Cardiac muscle cell (in vitro differentiated cells and primary cell): ENCODE measurements around the gene TSPEAR. TPM values are rescaled to one million over a fixed set of nuclear protein-coding genes. Genes with fewer than 3 reads are reported as not detected.

Experiments
- DNase-seq, 2 donors: peaks; one replicate each; pipeline versions ENCODE4 v3.0.0 to v3.0.0-alpha.2; 2010 to 2017; ENCODE audit warnings: low read depth in 1 of 2, low spot score in 1 of 2
- H3K27ac ChIP-seq: fragments of 200-600 bp; sonication (generic); 2 replicates; pipeline ENCODE4 v1.5.1; 2016
- H3K27me3 ChIP-seq: fragments of 200-600 bp; sonication (generic); 2 replicates; pipeline ENCODE4 v1.6.0; 2016; ENCODE audit warnings: control low read depth
- H3K36me3 ChIP-seq: fragments of 200-600 bp; sonication (generic); 2 replicates; pipeline ENCODE4 v1.5.1; 2016; ENCODE audit warnings: control low read depth
- H3K4me1 ChIP-seq: fragments of 200-600 bp; sonication (generic); 2 replicates; pipeline ENCODE4 v1.8.1; 2017; ENCODE audit warnings: low read depth, mild to moderate bottlenecking, mixed run types
- H3K4me3 ChIP-seq: fragments of 200-600 bp; sonication (generic); 2 replicates; pipeline ENCODE4 v1.5.1; 2016; ENCODE audit warnings: mild to moderate bottlenecking
- H3K9me3 ChIP-seq: fragments of 200-600 bp; sonication (generic); 2 replicates; pipeline ENCODE4 v1.5.1; 2017; ENCODE audit warnings: low read depth, mild to moderate bottlenecking, control low read depth
- polyA plus RNA-seq: library from polyadenylated mRNA; unstranded; fragments of >200 nt; fragmentation: Nextera tagmentation; extraction: Ambion mirVana; gene quantifications from 2 replicates; pipeline ENCODE4 v1.2.1, GENCODE V29; 2016
- total RNA-seq: library from RNA; depleted of rRNA; stranded (reverse); fragments of >200 nt; gene quantifications from 2 replicates; pipeline ENCODE4 v1.2.3, GENCODE V29; 2016
- TF ChIP-seq, protein P1 (sequence below): IDR thresholded peaks from 2 replicates; pipeline ENCODE4 v1.5.1; 2012; ENCODE audit warnings: low read depth, mild to moderate bottlenecking, low read length

The TSPEAR gene
- total and polyA plus RNA-seq, 2 experiments from 2014 or later, result 2.8 to 3.4 TPM

DNA sequence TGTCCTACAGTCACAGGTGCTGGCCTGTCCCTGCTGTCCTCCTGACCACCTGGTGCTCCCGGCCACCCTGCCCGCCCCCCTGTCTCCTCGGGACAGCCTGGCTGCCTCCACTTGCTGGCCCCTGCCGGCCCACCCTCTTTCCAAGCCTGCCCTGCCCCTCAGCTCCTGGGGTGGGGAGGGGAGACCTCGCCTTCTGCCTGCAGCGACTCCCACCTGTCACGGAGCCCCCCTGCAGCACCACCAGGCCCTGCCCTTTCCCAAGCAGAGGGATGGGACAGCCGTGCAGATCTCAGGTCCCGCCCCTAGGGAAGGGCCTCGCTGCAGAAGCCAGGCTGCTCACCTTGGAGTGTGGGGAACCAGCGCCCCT, 248.6 kb downstream of the TSPEAR start:
- H3K4me1 ChIP-seq, result no peaks in the 10 kb centered on the region
- TF ChIP-seq, protein P1, sequence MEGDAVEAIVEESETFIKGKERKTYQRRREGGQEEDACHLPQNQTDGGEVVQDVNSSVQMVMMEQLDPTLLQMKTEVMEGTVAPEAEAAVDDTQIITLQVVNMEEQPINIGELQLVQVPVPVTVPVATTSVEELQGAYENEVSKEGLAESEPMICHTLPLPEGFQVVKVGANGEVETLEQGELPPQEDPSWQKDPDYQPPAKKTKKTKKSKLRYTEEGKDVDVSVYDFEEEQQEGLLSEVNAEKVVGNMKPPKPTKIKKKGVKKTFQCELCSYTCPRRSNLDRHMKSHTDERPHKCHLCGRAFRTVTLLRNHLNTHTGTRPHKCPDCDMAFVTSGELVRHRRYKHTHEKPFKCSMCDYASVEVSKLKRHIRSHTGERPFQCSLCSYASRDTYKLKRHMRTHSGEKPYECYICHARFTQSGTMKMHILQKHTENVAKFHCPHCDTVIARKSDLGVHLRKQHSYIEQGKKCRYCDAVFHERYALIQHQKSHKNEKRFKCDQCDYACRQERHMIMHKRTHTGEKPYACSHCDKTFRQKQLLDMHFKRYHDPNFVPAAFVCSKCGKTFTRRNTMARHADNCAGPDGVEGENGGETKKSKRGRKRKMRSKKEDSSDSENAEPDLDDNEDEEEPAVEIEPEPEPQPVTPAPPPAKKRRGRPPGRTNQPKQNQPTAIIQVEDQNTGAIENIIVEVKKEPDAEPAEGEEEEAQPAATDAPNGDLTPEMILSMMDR, result no peak
- H3K36me3 ChIP-seq, result no peaks in the 10 kb centered on the region
- no peaks in the 10 kb centered on the region for H3K27me3 ChIP-seq
- no peak overlapping the region for H3K27ac ChIP-seq
- no peaks in the 10 kb centered on the region for H3K9me3 ChIP-seq
- DNase-seq, result no peak
- no peak overlapping the region for H3K4me3 ChIP-seq

DNA sequence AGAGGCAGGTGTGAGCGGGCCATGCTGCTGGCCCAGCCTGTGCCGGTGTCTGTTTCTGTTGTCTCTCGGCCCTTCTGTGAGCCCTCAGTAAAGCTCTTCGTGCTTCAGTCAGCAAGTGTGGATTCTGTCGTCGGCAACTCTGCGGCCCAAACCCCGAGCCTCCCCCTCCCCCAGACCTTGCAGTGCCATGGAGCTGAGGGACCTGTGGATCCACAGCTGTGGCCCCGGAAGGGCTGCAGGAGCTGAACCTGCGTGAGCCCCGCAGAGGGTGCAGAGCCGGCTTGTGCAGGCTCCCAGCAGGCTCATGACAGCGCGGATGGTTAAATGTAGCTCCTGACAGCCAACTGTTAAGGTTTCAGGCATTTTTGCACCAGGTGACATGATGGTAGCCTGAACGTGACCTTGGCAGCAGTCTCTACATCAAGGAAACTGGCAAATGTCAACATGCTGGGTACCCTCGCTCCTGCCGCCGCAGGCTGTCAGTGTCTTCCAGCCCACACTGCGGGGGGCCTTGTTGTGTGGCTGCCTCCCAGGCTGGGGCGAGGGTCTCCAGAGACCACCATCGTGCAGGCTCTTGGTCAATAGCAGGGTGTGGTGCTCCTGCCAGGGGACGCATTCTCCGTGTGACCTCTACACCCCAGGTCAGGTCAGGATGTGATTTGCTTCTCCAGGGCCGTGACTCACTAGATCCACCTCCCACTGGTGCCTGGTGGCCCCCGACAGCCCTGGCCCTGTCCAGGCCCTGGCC, 249.1 kb downstream of the TSPEAR start:
- Histone ChIP-seq H3K4me3 (no peak overlapping the region), H3K27ac (no peak overlapping the region), H3K4me1 (no peaks in the 10 kb centered on the region), H3K27me3 (no peaks in the 10 kb centered on the region), H3K36me3 (no peaks in the 10 kb centered on the region), H3K9me3 (no peaks in the 10 kb centered on the region)
- DNase-seq, result no peak
- TF ChIP-seq, protein P1, result no peak

DNA sequence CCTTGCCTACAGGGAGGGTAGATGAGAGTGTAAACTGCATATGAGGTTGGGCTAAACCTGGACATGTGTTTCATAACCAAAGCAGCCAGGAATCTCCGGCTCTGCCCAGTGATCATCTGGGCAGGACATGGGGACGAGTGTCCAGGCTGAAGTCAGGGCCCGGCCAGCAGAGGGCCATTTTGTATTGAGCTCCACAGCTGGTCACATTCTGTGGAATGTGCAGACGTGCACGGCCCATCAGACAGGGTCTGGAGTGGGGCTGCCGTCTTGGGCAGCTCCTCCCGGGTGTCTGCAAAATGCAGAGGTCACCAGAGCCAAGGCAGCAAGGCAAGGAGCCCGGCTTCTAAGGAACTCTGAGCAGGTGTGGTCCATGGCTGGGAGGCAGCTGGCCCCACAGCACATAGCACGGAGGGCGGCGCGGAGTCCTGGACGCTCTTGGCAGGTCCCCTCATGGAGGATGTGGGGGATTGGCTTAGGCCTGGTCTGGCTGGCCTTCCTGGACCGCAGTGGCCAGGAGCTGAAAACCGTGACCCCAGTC, 249.8 kb downstream of the TSPEAR start:
- Histone ChIP-seq H3K9me3 (no peaks in the 10 kb centered on the region), H3K36me3 (no peaks in the 10 kb centered on the region), H3K27ac (no peak overlapping the region), H3K27me3 (no peaks in the 10 kb centered on the region), H3K4me1 (no peaks in the 10 kb centered on the region), H3K4me3 (no peak overlapping the region)
- peak in 1 of 2 donors; percentile 56 for DNase-seq
- TF ChIP-seq, protein P1, result no peak

DNA sequence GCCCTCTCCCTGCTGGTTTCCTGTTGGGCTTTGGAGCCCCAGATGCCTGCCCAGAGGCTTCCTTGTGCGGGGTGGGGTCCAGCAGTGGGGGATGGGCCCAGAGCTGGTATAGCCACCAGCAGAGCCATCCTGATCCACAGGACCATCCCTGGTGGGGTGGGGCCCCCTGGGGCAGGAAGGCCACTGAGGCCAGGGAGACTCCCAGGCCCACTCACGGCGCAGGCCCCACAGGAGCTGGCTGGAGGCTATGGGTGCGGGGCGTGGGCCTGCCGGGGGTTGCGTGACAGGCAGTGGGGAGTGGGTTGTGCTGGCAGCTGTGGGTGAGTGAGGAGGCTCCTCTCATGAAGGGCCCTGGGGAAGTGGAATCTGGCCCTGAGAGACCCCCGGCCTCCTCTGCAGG, 250.4 kb downstream of the TSPEAR start:
- TF ChIP-seq, protein P1, result no peak
- Histone ChIP-seq H3K27ac (no peak overlapping the region), H3K36me3 (no peaks in the 10 kb centered on the region), H3K4me3 (no peak overlapping the region), H3K9me3 (no peaks in the 10 kb centered on the region), H3K27me3 (no peaks in the 10 kb centered on the region), H3K4me1 (peaks cover under 1% of the 10 kb centered on the region)
- no peak for DNase-seq

DNA sequence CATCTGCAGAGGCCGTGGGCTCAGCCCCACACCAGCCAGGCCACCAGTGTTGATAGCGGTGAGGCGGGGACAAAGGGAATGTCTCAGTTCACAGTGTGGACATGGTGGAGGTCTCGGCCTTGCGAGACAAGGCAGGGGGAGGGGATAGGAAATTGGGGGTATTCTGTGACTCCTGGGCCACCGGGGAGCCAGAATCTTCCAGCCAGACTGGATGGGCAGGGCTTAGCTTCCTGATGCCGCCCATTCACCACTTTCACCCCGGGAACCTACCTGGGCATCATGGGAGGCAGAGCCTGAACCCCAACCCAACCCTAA, 251.0 kb downstream of the TSPEAR start:
- Histone ChIP-seq H3K9me3 (no peaks in the 10 kb centered on the region), H3K4me1 (peaks cover 3% of the 10 kb centered on the region)
- DNase-seq, result no peak

More for the DNA sequence above, 251.0 kb downstream of the TSPEAR start:
- no peak overlapping the region for H3K4me3 ChIP-seq
- H3K27ac ChIP-seq, result no peak overlapping the region
- no peaks in the 10 kb centered on the region for H3K36me3 ChIP-seq
- H3K27me3 ChIP-seq, result no peaks in the 10 kb centered on the region
- TF ChIP-seq, protein P1, result no peak
